H1 (cell line): ENCODE data around the gene PLPPR3. TPM values are rescaled to one million over a fixed set of nuclear protein-coding genes. Genes with fewer than 3 reads are reported as not detected.
A peak's percentile ranks its signal among the peaks of the same experiment; 100 is the strongest.

Experiments
- ASH2L ChIP-seq: fragments of 200-600, 300-600 bp; sonication (generic); IDR thresholded peaks from one replicate; pipeline ENCODE4 v1.7.1; 2017; ENCODE audit warnings: low read length
- BACH1 ChIP-seq: IDR thresholded peaks from 2 replicates; pipeline ENCODE4 v1.6.1; 2012; ENCODE audit warnings: low read length, improper control_type of control experiment
- BCL11A ChIP-seq, 2 experiments: IDR thresholded peaks; one replicate each; pipeline ENCODE4 v1.6.1; 2011; ENCODE audit warnings: low read depth in 2 of 2, low read length in 2 of 2, mild to moderate bottlenecking in 2 of 2
- CTBP2 ChIP-seq: IDR thresholded peaks from 2 replicates; pipeline ENCODE4 v1.7.0; 2011; ENCODE audit warnings: borderline replicate concordance, mild to moderate bottlenecking, moderate library complexity, mixed read lengths, low read length; ENCODE audit not compliant: insufficient read depth, insufficient read length
- CTCF ChIP-seq, 3 experiments: IDR thresholded peaks; 1 replicate in 2 of 3; 2 replicates in 1 of 3; pipeline versions ENCODE4 v1.5.1 to v1.6.1; 2011; ENCODE audit warnings: low read length in 3 of 3, mild to moderate bottlenecking in 3 of 3, inconsistent platforms in 2 of 3, low read depth in 1 of 3, moderate library complexity in 1 of 3; ENCODE audit not compliant: insufficient read depth in 1 of 3; ENCODE audit errors: control extremely low read depth in 1 of 3
- E2F6 ChIP-seq: IDR thresholded peaks from 2 replicates; pipeline ENCODE4 v1.6.1; 2012; ENCODE audit warnings: inconsistent platforms
- HDAC6 ChIP-seq: IDR thresholded peaks from one replicate; pipeline ENCODE4 v1.7.1; 2012; ENCODE audit warnings: low read depth, mild to moderate bottlenecking, inconsistent platforms, low read length, moderate library complexity
- JUN ChIP-seq: IDR thresholded peaks from 2 replicates; pipeline ENCODE4 v1.6.1; 2011; ENCODE audit warnings: low read depth, mild to moderate bottlenecking, improper control_type of control experiment, low read length
- JUND ChIP-seq: IDR thresholded peaks from 2 replicates; pipeline ENCODE4 v1.6.1; 2011; ENCODE audit warnings: mild to moderate bottlenecking, improper control_type of control experiment, low read length
- MAX ChIP-seq: IDR thresholded peaks from 2 replicates; pipeline ENCODE4 v1.6.1; 2012; ENCODE audit warnings: inconsistent platforms
- RBBP5 ChIP-seq: IDR thresholded peaks from 2 replicates; pipeline ENCODE4 v1.7.1; 2012; ENCODE audit warnings: low read depth, mild to moderate bottlenecking, inconsistent platforms, low read length, moderate library complexity, borderline replicate concordance
- RNF2 ChIP-seq: fragments of 200-900, 300-1000 bp; sonication (generic); IDR thresholded peaks from 2 replicates; pipeline ENCODE4 v1.7.1; 2016; ENCODE audit warnings: borderline replicate concordance, low read depth, mild to moderate bottlenecking, antibody characterized with exemption, low read length; ENCODE audit not compliant: poor library complexity, severe bottlenecking; ENCODE audit errors: missing control alignments
- RXRA ChIP-seq: IDR thresholded peaks from 2 replicates; pipeline ENCODE4 v1.6.1; 2011; ENCODE audit warnings: low read depth, mild to moderate bottlenecking, low read length, moderate library complexity; ENCODE audit not compliant: insufficient read depth
- SP1 ChIP-seq: IDR thresholded peaks from 2 replicates; pipeline ENCODE4 v1.6.1; 2011; ENCODE audit warnings: low read depth, low read length
- SRF ChIP-seq: IDR thresholded peaks from 2 replicates; pipeline ENCODE4 v1.6.1; 2011; ENCODE audit warnings: mild to moderate bottlenecking, low read depth, low read length, moderate library complexity
- TAF1 ChIP-seq: IDR thresholded peaks from 2 replicates; pipeline ENCODE4 v1.6.1; 2011; ENCODE audit warnings: mild to moderate bottlenecking, low read depth, low read length
- TAF7 ChIP-seq: optimal IDR thresholded peaks from 2 replicates; pipeline ENCODE3; 2011; ENCODE audit warnings: low read depth, mild to moderate bottlenecking, inconsistent platforms, low read length, moderate library complexity, borderline replicate concordance
- USF2 ChIP-seq: IDR thresholded peaks from 2 replicates; pipeline ENCODE4 v1.6.1; 2011; ENCODE audit warnings: low read length, improper control_type of control experiment
- ZNF274 ChIP-seq: IDR thresholded peaks from 2 replicates; pipeline ENCODE4 v1.7.0; 2012; ENCODE audit warnings: low read length, borderline replicate concordance; ENCODE audit errors: extremely low read depth
- polyA plus RNA-seq, 7 experiments: library from polyadenylated mRNA; depleted of rRNA in 3 of 7; stranded (reverse) in 5 of 7; unstranded in 2 of 7; fragments of >200 nt in 5 of 7; fragments of 200-250 nt in 2 of 7; gene quantifications; 1 replicate in 5 of 7; 2 replicates in 1 of 7; 4 replicates in 1 of 7; pipeline versions ENCODE4 v1.2.1 to v1.2.3, GENCODE V29; 2011 to 2013; ENCODE audit warnings: missing spikeins in 2 of 7, mixed read lengths in 2 of 7
- total RNA-seq: library from RNA; stranded (reverse); fragmentation: NEBNext Ultra II Directional; extraction: Animal tissue kit (Norgen Biotek cat#: 25700); gene quantifications from 2 replicates; pipeline ENCODE4 v1.2.1, GENCODE V29; 2021

The PLPPR3 gene
- total and polyA plus RNA-seq, 2 of the 8 experiments (the other 6 are each of a cell fraction or from before 2014, with no cell fraction given) = 71.7 to 76.4 TPM

GRCh38 chr19:782185-782877 lies 39.4 kb downstream of the PLPPR3 start (continued):
- TF ChIP-seq RBBP5 (peak; percentile 85; the same call in 1 of the 2 replicates), USF2 (no peak), TAF1 (peak; percentile 69), CTCF (IDR thresholded peaks at IDR 0.05; ENCODE audit: control extremely low read depth in 1 of 3, insufficient read depth in 1 of 3, low read depth in 1 of 3, low read length in 3 of 3) (no peak), MAX (peak; percentile 83), SRF (no peak), ZNF274 (no peak), CTBP2 (peak; percentile 63), BCL11A (IDR thresholded peaks at IDR 0.05; ENCODE audit: low read depth in 2 of 2, low read length in 2 of 2) (peak in 1 of 2 experiments; percentile 7), SP1 (peak; percentile 80), BACH1 (no peak), E2F6 (peak; percentile 58; the same call in 1 of the 2 replicates), JUND (no peak), RNF2 (no peak), HDAC6 (no peak), ASH2L (peak; percentile 80), JUN (no peak), TAF7 (peak; percentile 33), RXRA (no peak)
